ENCODE results near the gene FETUB. TPM values are rescaled to one million over a fixed set of nuclear protein-coding genes. Genes with fewer than 3 reads are reported as not detected.

The FETUB gene
- total and polyA plus RNA-seq, 2 experiments from 2014 or later = 5.8 to 7.2 TPM

DNA sequence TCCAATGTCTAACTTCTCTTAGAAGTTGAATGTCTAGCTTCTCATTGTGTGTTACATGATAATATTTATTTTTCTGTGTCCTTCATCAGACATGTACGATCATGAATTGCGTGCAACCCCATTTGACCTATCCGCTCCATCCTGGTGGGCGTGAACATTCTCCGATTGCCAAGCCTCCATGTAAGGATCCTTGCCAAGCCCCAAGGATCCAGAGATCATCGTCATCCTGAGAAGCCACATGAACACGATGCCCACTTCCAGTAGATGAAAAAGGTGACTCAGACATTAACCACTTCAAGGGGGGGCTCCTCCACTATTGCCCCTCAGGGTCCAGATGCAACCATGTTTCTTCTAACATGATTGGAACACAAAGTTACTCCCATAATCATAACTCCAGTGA is 51.5 kb downstream of the FETUB start:
- Histone ChIP-seq H2AFZ (no peak overlapping the region), H3K36me3 (replicated peaks; ENCODE audit: insufficient read depth, low read depth) (no peaks in the 10 kb centered on the region), H3K27ac (no peak overlapping the region), H3K4me3 (no peak overlapping the region), H3K9me3 (ENCODE audit: low read depth) (no peaks in the 10 kb centered on the region), H3K27me3 (no peaks in the 10 kb centered on the region), H3K4me1 (ENCODE audit: insufficient read depth) (no peaks in the 10 kb centered on the region), H3K79me2 (no peaks in the 10 kb centered on the region), H3K4me2 (no peak overlapping the region), H3K9me2 (replicated peaks; ENCODE audit: insufficient read depth) (no peaks in the 10 kb centered on the region), H4K20me1 (ENCODE audit: insufficient read depth, poor library complexity, severe bottlenecking) (no peaks in the 10 kb centered on the region)
- TF ChIP-seq, protein P1, sequence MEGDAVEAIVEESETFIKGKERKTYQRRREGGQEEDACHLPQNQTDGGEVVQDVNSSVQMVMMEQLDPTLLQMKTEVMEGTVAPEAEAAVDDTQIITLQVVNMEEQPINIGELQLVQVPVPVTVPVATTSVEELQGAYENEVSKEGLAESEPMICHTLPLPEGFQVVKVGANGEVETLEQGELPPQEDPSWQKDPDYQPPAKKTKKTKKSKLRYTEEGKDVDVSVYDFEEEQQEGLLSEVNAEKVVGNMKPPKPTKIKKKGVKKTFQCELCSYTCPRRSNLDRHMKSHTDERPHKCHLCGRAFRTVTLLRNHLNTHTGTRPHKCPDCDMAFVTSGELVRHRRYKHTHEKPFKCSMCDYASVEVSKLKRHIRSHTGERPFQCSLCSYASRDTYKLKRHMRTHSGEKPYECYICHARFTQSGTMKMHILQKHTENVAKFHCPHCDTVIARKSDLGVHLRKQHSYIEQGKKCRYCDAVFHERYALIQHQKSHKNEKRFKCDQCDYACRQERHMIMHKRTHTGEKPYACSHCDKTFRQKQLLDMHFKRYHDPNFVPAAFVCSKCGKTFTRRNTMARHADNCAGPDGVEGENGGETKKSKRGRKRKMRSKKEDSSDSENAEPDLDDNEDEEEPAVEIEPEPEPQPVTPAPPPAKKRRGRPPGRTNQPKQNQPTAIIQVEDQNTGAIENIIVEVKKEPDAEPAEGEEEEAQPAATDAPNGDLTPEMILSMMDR (IDR thresholded peaks at IDR 0.05; ENCODE audit: poor library complexity) = no peak
- TF ChIP-seq EZH2phosphoT487 (IDR thresholded peaks at IDR 0.05; ENCODE audit: low read depth, severe bottlenecking, unreplicated experiment) (no peak), EZH2 (IDR thresholded peaks at IDR 0.05; ENCODE audit: borderline replicate concordance) (no peak)
- 95% methylated on average over 7 of the region's 7 CpGs for WGBS (ENCODE audit: low lambda C conversion rate, missing lambda C conversion rate)
- DNase-seq (ENCODE audit: low spot score) = no peak

DNA sequence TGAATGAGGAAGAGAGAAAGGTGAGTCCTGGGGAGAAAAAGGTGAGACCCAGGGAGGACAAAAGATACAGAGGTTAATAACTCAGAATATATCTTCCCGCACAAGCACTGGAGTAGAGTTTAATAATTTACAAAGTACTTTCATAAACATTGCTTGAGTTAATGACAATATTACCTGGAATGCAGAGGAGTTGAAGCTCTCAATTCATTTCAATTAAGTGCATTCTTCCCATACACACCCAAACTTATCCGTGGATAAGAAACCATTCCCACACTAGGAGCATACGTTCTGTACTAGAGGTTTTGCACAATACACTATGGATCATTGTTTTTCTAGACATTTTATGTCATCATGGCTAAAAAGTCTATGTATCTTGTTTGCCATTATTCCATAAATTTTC is 53.6 kb downstream of the FETUB start:
- DNase-seq (ENCODE audit: low spot score) = no peak
- no peak for TF ChIP-seq EZH2phosphoT487 (IDR thresholded peaks at IDR 0.05; ENCODE audit: low read depth, severe bottlenecking, unreplicated experiment)
- TF ChIP-seq EZH2 (IDR thresholded peaks at IDR 0.05; ENCODE audit: borderline replicate concordance) = no peak
- TF ChIP-seq, protein P1 (IDR thresholded peaks at IDR 0.05; ENCODE audit: poor library complexity) = no peak
- H3K4me1 ChIP-seq (ENCODE audit: insufficient read depth) = no peaks in the 10 kb centered on the region
- no peak overlapping the region for H3K4me2 ChIP-seq
- H3K27me3 ChIP-seq = no peaks in the 10 kb centered on the region
- no peaks in the 10 kb centered on the region for H4K20me1 ChIP-seq (ENCODE audit: insufficient read depth, poor library complexity, severe bottlenecking)
- H3K4me3 ChIP-seq = no peak overlapping the region
- H3K36me3 ChIP-seq (replicated peaks; ENCODE audit: insufficient read depth, low read depth) = no peaks in the 10 kb centered on the region
- H3K79me2 ChIP-seq = no peaks in the 10 kb centered on the region
- H3K9me3 ChIP-seq (ENCODE audit: low read depth) = no peaks in the 10 kb centered on the region
- no peaks in the 10 kb centered on the region for H3K9me2 ChIP-seq (replicated peaks; ENCODE audit: insufficient read depth)
- no peak overlapping the region for H2AFZ ChIP-seq
- H3K27ac ChIP-seq = no peak overlapping the region
- WGBS (ENCODE audit: low lambda C conversion rate, missing lambda C conversion rate) = 90% methylated on average over 3 of the region's 3 CpGs

DNA sequence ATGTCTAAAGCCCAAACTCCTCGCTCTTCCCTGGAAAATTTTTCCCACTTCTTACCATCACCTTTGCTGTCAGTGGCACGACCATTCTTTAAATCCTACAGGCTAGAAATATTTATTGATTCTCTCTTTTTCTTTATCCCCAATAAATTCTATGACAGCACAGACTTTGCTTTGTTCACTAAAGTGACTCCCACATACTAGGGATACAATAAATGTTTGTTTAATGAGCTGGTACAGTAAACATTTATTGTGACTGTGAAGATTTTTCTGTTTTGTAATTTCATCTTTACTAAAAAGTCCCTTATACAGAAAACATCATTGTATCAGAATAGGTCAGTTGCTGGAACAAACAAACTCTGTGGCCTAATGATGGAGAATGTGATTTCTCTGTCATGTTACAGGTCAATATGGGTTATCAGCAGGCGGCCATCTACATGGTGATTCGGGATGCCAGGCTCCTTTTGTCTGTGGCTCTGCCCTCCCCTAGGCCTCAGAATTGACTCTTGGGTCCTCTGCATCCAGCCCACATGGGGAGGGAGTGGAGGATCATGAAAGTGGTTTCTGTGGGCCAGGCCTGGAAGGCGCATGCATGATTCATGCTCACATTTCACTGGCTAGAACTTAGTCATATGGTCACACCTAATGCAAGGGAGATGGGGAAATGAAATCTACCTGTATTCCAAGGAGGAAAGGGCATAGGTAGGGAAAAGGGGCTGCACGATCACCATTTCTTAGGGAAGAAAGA is 54.3 kb downstream of the FETUB start:
- Histone ChIP-seq H3K27ac (no peak overlapping the region), H3K9me2 (replicated peaks; ENCODE audit: insufficient read depth) (no peaks in the 10 kb centered on the region), H3K27me3 (no peaks in the 10 kb centered on the region), H3K36me3 (replicated peaks; ENCODE audit: insufficient read depth, low read depth) (no peaks in the 10 kb centered on the region), H3K4me3 (no peak overlapping the region), H2AFZ (no peak overlapping the region), H4K20me1 (ENCODE audit: insufficient read depth, poor library complexity, severe bottlenecking) (no peaks in the 10 kb centered on the region), H3K79me2 (no peaks in the 10 kb centered on the region), H3K4me2 (no peak overlapping the region), H3K4me1 (ENCODE audit: insufficient read depth) (no peaks in the 10 kb centered on the region), H3K9me3 (ENCODE audit: low read depth) (no peaks in the 10 kb centered on the region)
- TF ChIP-seq, protein P1 (IDR thresholded peaks at IDR 0.05; ENCODE audit: poor library complexity) = no peak
- TF ChIP-seq EZH2phosphoT487 (IDR thresholded peaks at IDR 0.05; ENCODE audit: low read depth, severe bottlenecking, unreplicated experiment) = no peak
- TF ChIP-seq EZH2 (IDR thresholded peaks at IDR 0.05; ENCODE audit: borderline replicate concordance) = no peak
- DNase-seq (ENCODE audit: low spot score) = no peak
- 88% methylated on average over 6 of the region's 6 CpGs for WGBS (ENCODE audit: low lambda C conversion rate, missing lambda C conversion rate)
